ENCODE measurements around the gene CCR4. TPM values are rescaled to one million over a fixed set of nuclear protein-coding genes. Genes with fewer than 3 reads are reported as not detected.
"Not testable (repeated sequence)": the region's sequence is repeated elsewhere in the genome, so short reads cannot be mapped to it uniquely, and the experiment has no call there.

The CCR4 gene
- total and polyA plus RNA-seq, 5 donors = 0.05 to 0.25 (median 0.12) TPM; not detected in 2

DNA sequence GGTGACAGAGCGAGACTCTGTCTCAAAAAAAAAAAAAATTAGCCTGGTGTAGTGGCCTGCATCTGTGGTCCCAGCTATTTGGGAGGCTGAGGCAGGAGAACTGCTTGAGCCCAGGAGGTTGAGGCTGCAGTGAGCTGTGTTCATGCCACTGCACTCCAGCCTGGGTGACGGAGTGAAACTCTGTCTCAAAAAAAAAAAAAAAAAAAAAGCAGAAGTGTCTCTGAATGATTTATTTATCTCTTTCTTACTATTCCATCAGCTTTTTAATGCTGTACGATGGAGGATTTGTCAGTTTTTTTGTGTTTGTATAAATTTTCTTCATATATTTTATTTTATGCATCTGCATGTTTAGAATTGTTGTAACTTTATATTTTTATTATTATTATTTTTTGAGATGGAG, 33.5 kb downstream of the CCR4 start:
- H3K27me3 ChIP-seq (ENCODE audit: control insufficient read depth, insufficient read depth); DNase-seq; H3K27ac ChIP-seq (ENCODE audit: low read length); ATAC-seq; H3K9me3 ChIP-seq (ENCODE audit: control insufficient read depth, low read length); intact Hi-C loops (cut with DNase I); H3K4me3 ChIP-seq (ENCODE audit: low read length); H3K4me1 ChIP-seq (ENCODE audit: control insufficient read depth, insufficient read depth, low read length): not testable (repeated sequence)
- 90% methylated on average over 3 of the region's 3 CpGs for WGBS

DNA sequence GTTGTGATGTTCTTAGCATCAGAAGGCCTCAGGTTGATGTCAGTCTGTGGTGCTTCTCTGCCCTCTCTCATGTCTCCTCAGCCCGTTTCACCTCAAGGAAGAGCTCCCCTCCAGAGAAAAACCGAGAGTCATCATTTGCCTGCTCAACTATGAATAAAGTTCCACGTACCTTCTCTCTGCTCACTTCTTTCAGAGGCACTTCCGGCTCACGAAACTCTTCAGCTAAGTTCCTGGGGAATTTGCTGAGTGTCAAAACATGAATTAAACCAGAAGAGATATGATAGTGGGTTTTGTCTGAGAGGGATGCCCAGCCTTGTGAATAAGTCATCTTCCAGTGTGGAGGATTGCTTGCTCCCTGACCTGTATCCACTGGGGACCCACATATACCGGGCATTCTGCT, 37.7 kb downstream of the CCR4 start:
- intact Hi-C loops (cut with DNase I) = no loop called here
- ATAC-seq = no peak
- no peak overlapping the region for H3K4me3 ChIP-seq (ENCODE audit: low read length)
- H3K9me3 ChIP-seq (ENCODE audit: control insufficient read depth, low read length) = no peaks in the 10 kb centered on the region
- no peak overlapping the region for H3K27ac ChIP-seq (ENCODE audit: low read length)
- DNase-seq = no peak
- WGBS = 75% methylated on average over 6 of the region's 6 CpGs
- H3K27me3 ChIP-seq (ENCODE audit: control insufficient read depth, insufficient read depth) = no peaks in the 10 kb centered on the region
- H3K4me1 ChIP-seq (ENCODE audit: control insufficient read depth, insufficient read depth, low read length) = no peaks in the 10 kb centered on the region

DNA sequence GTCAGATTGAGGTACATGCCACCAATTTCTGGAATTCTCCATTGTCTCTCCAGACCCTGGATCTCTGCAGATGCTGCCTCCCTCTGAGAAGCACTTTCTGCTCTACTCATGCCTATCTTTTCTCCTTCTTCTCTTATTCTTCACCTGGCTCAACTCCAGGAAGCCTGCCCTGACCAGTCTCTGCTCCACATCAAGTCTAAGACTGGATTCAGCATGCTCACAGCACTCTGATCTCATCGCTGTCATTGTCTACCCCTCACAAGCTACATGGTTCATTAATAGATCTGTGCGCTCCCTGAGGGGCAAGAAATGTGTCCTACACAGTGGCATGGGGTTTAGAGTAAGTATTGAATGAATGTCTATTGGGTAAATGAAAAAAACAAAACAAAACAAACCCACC, 38.7 kb downstream of the CCR4 start:
- no peaks in the 10 kb centered on the region for H3K4me1 ChIP-seq (ENCODE audit: control insufficient read depth, insufficient read depth, low read length)
- H3K27me3 ChIP-seq (ENCODE audit: control insufficient read depth, insufficient read depth) = no peaks in the 10 kb centered on the region
- no peak overlapping the region for H3K4me3 ChIP-seq (ENCODE audit: low read length)
- H3K27ac ChIP-seq (ENCODE audit: low read length) = no peak overlapping the region
- no peaks in the 10 kb centered on the region for H3K9me3 ChIP-seq (ENCODE audit: control insufficient read depth, low read length)
- WGBS = 94% methylated on average over 2 of the region's 2 CpGs
- intact Hi-C loops (cut with DNase I) = no loop called here
- no peak for DNase-seq
- no peak for ATAC-seq

DNA sequence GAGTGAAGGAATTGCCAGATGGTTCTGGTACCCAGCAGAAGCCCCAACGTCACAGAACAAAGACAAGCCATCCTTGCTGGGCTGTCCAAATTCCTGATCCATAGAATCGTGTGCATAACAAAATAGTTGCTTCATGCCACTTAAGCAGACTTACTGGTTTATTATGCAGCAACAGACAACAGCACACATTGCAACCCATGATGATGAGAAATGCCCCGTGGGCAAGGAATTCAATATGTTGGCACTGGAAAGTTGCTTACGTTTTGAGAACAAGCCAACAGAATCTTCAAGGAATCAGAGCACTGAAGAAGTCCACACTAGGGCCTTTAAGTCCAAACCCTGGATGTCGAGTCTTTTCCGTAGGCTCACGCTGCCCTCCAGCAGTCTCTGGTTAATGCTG, 40.3 kb downstream of the CCR4 start:
- WGBS = 87% methylated on average over 7 of the region's 7 CpGs
- no peak overlapping the region for H3K4me3 ChIP-seq (ENCODE audit: low read length)
- no peak for ATAC-seq
- no peak overlapping the region for H3K27ac ChIP-seq (ENCODE audit: low read length)
- no peaks in the 10 kb centered on the region for H3K27me3 ChIP-seq (ENCODE audit: control insufficient read depth, insufficient read depth)
- no peak for DNase-seq
- intact Hi-C loops (cut with DNase I) = no loop called here
- no peaks in the 10 kb centered on the region for H3K4me1 ChIP-seq (ENCODE audit: control insufficient read depth, insufficient read depth, low read length)
- no peaks in the 10 kb centered on the region for H3K9me3 ChIP-seq (ENCODE audit: control insufficient read depth, low read length)

DNA sequence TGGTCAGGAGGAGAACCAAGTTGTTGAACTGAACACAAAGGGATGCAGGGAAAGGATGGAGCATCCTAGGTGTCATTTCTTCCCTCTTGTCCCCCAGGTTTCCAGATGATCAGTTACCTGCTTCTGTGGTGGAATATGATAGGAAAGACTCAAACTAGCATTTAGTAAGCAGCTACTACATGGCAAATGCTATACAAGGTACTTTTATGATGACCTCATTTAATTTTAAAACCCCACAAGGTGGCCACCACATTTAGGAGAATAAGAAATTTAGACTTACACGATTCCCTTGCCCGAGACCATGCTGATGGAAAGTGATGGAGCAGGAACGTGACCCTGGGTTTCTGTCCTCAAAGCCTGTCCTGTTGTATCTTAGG, 40.9 kb downstream of the CCR4 start:
- WGBS = 93% methylated on average over 3 of the region's 3 CpGs
- no peak for ATAC-seq
- H3K4me1 ChIP-seq (ENCODE audit: control insufficient read depth, insufficient read depth, low read length) = no peaks in the 10 kb centered on the region

DNA sequence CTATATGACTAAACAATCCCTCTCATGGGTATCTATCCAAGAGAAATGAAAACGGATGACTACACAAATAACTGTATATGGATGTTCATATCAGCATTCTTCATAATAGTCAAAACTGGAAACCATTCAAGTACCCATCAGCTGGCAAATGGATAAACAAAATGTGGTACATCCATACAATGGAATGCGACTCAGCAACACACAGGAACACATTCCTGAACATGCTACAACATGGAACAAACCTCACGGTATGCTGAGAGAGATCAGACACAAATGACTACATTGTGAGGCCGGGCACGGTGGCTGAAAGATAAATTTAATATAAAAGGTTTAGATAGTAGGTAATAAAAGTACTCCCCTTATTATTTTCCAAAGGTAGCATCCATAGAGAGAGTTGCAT, 42.6 kb downstream of the CCR4 start:
- intact Hi-C loops (cut with DNase I) = no loop called here
- 94% methylated on average over 5 of the region's 5 CpGs for WGBS
- H3K27ac ChIP-seq (ENCODE audit: low read length) = no peak overlapping the region

More for the DNA sequence above, 40.9 kb downstream of the CCR4 start:
- no peak overlapping the region for H3K4me3 ChIP-seq (ENCODE audit: low read length)
- H3K27me3 ChIP-seq (ENCODE audit: control insufficient read depth, insufficient read depth) = no peaks in the 10 kb centered on the region
- intact Hi-C loops (cut with DNase I) = no loop called here
- DNase-seq = no peak
- no peak overlapping the region for H3K27ac ChIP-seq (ENCODE audit: low read length)
- no peaks in the 10 kb centered on the region for H3K9me3 ChIP-seq (ENCODE audit: control insufficient read depth, low read length)

DNA sequence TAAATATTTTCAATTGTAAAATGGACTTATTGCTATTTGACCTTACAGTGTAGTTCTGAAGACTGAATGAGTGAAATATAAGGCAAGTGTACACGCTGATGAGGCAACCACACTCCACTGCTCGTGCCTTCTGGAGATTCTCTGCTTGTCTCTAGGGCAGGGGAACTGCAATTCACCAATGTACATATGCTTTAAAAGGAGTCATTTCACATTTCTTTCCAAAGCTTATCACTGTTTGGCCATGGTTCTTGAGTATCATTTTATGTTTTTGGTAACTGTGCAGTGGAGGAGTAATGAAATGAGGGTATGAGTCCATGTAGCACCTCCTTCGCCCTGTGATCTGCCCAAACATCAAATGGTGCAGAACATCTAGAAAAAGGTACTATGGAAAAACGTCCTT, 43.7 kb downstream of the CCR4 start:
- ATAC-seq = no peak
- intact Hi-C loops (cut with DNase I) = no loop called here

More for the DNA sequence above, 42.6 kb downstream of the CCR4 start:
- no peaks in the 10 kb centered on the region for H3K9me3 ChIP-seq (ENCODE audit: control insufficient read depth, low read length)
- no peaks in the 10 kb centered on the region for H3K4me1 ChIP-seq (ENCODE audit: control insufficient read depth, insufficient read depth, low read length)
- DNase-seq (no peak), ATAC-seq (no peak)
- H3K4me3 ChIP-seq (ENCODE audit: low read length) = no peak overlapping the region
- H3K27me3 ChIP-seq (ENCODE audit: control insufficient read depth, insufficient read depth) = no peaks in the 10 kb centered on the region

DNA sequence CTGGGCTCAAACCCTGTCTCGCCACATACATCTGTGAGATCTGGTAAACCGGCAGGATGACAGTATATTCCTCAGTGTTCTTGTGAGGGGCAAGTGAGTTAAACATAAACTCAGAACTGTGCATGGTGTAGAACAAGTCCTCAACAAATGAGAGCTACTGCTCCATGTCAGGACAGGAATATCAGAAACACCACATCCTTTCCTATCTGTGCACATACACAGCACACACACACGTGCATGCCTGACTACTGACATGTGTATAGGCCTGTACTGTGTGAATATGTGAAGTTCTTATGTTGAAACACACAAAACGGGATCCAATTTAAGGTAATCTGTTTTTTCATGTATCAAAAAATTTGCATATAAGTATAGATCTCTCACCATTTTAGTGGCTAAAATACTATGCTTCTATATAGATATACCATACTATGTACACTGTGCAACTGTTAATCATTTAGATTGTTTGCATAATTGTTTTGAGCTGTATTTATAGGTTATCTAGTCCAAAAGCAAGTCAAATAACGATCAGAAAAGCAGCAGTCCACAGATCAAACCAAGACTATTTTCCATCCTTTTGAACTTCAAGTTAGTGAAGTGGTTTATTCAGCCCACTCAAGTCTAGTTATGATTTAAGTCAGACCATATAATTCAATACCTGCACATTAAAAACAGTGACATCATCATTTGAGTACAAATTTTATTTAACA, 44.8 kb downstream of the CCR4 start:
- Histone ChIP-seq H3K27me3 (ENCODE audit: control insufficient read depth, insufficient read depth) (no peaks in the 10 kb centered on the region), H3K4me1 (ENCODE audit: control insufficient read depth, insufficient read depth, low read length) (no peaks in the 10 kb centered on the region), H3K4me3 (ENCODE audit: low read length) (no peak overlapping the region), H3K9me3 (ENCODE audit: control insufficient read depth, low read length) (no peaks in the 10 kb centered on the region), H3K27ac (ENCODE audit: low read length) (no peak overlapping the region)
- DNase-seq (no peak), ATAC-seq (no peak)
- intact Hi-C loops (cut with DNase I) = no loop called here
- WGBS = 85% methylated on average over 5 of the region's 5 CpGs

More for the DNA sequence above, 43.7 kb downstream of the CCR4 start:
- H3K9me3 ChIP-seq (ENCODE audit: control insufficient read depth, low read length) = no peaks in the 10 kb centered on the region
- WGBS = 79% methylated on average over 4 of the region's 4 CpGs
- DNase-seq = no peak
- H3K27ac ChIP-seq (ENCODE audit: low read length) = no peak overlapping the region
- H3K4me3 ChIP-seq (ENCODE audit: low read length) = no peak overlapping the region
- H3K4me1 ChIP-seq (ENCODE audit: control insufficient read depth, insufficient read depth, low read length) = no peaks in the 10 kb centered on the region
- H3K27me3 ChIP-seq (ENCODE audit: control insufficient read depth, insufficient read depth) = no peaks in the 10 kb centered on the region

DNA sequence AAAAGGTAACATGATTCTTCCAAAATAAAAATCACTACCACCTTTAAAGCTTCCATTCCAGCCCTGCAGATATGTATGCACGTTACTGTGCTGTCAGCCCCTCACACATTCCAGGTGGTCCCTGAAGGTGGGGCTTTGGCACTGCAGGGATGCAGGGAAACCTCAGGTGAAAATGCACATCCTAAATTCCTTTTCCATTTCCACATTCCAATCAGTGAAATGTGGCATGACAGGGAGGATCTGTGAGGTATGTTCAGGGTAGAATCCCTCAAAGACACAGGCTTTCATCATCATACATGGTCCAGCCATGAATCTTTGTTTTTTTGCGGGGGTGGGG, 45.3 kb downstream of the CCR4 start:
- DNase-seq (no peak), ATAC-seq (no peak)
- Histone ChIP-seq H3K9me3 (ENCODE audit: control insufficient read depth, low read length) (no peaks in the 10 kb centered on the region), H3K4me1 (ENCODE audit: control insufficient read depth, insufficient read depth, low read length) (no peaks in the 10 kb centered on the region), H3K27me3 (ENCODE audit: control insufficient read depth, insufficient read depth) (no peaks in the 10 kb centered on the region), H3K4me3 (ENCODE audit: low read length) (no peak overlapping the region), H3K27ac (ENCODE audit: low read length) (no peak overlapping the region)
- intact Hi-C loops (cut with DNase I) = no loop called here
- whole genome bisulfite sequencing = 88% methylated on average over 2 of the region's 2 CpGs

DNA sequence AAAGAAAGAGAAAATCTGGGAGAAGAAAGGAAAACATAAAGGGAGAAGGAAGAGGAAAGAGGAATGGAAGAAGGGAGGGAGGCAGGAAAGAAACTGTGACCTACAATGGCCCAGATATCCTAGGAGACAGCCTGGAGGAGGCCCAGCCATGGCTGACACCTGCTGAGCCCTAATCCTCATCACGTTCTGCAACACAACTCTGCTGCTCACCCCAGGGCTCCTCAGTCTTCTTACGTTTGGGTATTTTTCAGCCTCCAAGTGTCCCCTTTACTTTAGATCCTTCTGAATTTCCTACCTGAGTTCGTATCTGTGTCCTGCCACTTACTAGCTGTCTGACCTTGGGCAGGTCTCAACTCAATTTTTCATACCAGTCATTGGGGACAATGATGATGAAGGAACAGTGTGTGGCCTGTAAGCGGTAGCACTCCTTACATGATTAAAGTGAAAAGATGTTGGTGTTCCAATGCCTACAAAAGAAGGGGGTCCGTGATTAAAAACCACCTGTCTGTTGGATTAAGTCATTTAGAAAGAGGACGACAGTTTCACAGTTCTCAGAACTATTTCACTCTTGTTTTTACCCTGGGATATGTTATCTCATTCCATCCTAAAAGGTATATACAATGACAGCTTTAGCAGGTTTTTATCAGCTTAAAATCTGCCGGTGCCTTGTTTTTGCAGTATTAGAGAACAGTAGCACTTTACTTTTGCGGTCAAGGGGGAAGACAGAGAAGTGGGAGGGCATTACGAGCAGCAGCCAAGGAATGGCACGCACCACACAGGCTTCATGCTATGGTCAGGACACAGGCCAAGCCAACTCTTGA, 47.4 kb downstream of the CCR4 start:
- H3K4me3 ChIP-seq (ENCODE audit: low read length) = no peak overlapping the region
- H3K27ac ChIP-seq (ENCODE audit: low read length) = no peak overlapping the region
- DNase-seq (no peak), ATAC-seq (no peak)
- H3K9me3 ChIP-seq (ENCODE audit: control insufficient read depth, low read length) = no peaks in the 10 kb centered on the region
- intact Hi-C loops (cut with DNase I) = no loop called here
- 91% methylated on average over 10 of the region's 10 CpGs for WGBS
- no peaks in the 10 kb centered on the region for H3K27me3 ChIP-seq (ENCODE audit: control insufficient read depth, insufficient read depth)
- H3K4me1 ChIP-seq (ENCODE audit: control insufficient read depth, insufficient read depth, low read length) = no peaks in the 10 kb centered on the region

DNA sequence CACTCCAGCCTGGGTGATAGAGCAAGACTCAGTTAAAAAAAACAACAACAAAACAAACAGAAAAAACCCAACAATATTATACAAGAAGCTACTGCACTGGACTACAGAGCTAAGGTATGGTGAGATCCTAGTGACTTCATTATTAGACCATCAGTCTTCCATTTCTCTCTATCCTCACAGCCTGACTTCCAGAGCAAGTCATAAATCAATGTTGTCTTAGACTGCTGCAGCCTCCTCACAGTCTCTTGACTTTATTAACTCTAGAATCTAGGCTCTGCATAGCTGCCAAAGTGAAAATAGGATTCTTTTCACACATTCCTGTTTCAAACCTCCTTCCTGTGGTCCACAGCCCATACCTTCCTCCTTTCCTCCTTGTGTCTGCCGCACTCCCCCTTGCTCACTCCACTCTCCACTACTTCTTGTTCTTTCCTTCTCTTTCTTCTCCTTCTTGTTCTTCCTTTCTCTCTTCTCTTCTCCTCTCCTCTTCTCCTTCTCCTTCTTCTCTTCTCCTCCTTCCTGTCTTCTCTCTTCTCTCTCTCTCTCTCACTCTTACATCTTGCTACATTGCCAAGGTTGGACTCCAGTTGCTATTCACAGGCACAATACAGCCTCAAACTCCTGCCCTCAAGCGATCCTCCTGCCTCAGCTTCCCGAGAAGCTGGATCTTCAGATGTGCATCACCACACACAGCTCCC, 49.4 kb downstream of the CCR4 start:
- Histone ChIP-seq H3K27ac (ENCODE audit: low read length) (no peak overlapping the region), H3K4me3 (ENCODE audit: low read length) (no peak overlapping the region), H3K9me3 (ENCODE audit: control insufficient read depth, low read length) (no peaks in the 10 kb centered on the region), H3K27me3 (ENCODE audit: control insufficient read depth, insufficient read depth) (no peaks in the 10 kb centered on the region), H3K4me1 (ENCODE audit: control insufficient read depth, insufficient read depth, low read length) (no peaks in the 10 kb centered on the region)
- WGBS = over 99% methylated on average over 3 of the region's 3 CpGs
- ATAC-seq = no peak
- DNase-seq = no peak
- intact Hi-C loops (cut with DNase I) = no loop called here

All from right cardiac atrium (tissue), 5 donors.